ENCODE results near the gene NEGR1.
A peak's percentile ranks its signal among the peaks of the same experiment; 100 is the strongest.

Gene NEGR1

GRCh38 chr1:71473331-71473730 lies 809.0 kb downstream of the NEGR1 start:
- TF ChIP-seq CTCF (conservative IDR thresholded peaks at IDR 0.05; ENCODE audit: low read depth, low read length): no peak
- DNase-seq (ENCODE audit: low read depth): no peak
- H3K4me3 ChIP-seq (ENCODE audit: low read depth, low read length): no peak overlapping the region

GRCh38 chr1:71465093-71465492 lies 817.2 kb downstream of the NEGR1 start:
- DNase-seq (ENCODE audit: low read depth): no peak
- TF ChIP-seq CTCF (conservative IDR thresholded peaks at IDR 0.05; ENCODE audit: low read depth, low read length): no peak
- H3K4me3 ChIP-seq (ENCODE audit: low read depth, low read length): no peak overlapping the region

GRCh38 chr1:71464016-71464415 lies 818.3 kb downstream of the NEGR1 start:
- TF ChIP-seq CTCF (conservative IDR thresholded peaks at IDR 0.05; ENCODE audit: low read depth, low read length): no peak
- H3K4me3 ChIP-seq (ENCODE audit: low read depth, low read length): no peak overlapping the region
- DNase-seq (ENCODE audit: low read depth): no peak

- DNase-seq (ENCODE audit: low read depth): peak; percentile 0
- no peak overlapping the region for H3K4me3 ChIP-seq (ENCODE audit: low read depth, low read length)
- TF ChIP-seq CTCF (conservative IDR thresholded peaks at IDR 0.05; ENCODE audit: low read depth, low read length): no peak
Measured at GRCh38 chr1:71463144-71463543, 819.2 kb downstream of the NEGR1 start.

GRCh38 chr1:71462247-71462646 lies 820.1 kb downstream of the NEGR1 start:
- TF ChIP-seq CTCF (conservative IDR thresholded peaks at IDR 0.05; ENCODE audit: low read depth, low read length): no peak
- DNase-seq (ENCODE audit: low read depth): no peak
- no peak overlapping the region for H3K4me3 ChIP-seq (ENCODE audit: low read depth, low read length)

GRCh38 chr1:71461416-71461815 lies 820.9 kb downstream of the NEGR1 start:
- DNase-seq (ENCODE audit: low read depth): no peak
- no peak for TF ChIP-seq CTCF (conservative IDR thresholded peaks at IDR 0.05; ENCODE audit: low read depth, low read length)
- H3K4me3 ChIP-seq (ENCODE audit: low read depth, low read length): no peak overlapping the region

- H3K4me3 ChIP-seq (ENCODE audit: low read depth, low read length): no peak overlapping the region
- TF ChIP-seq CTCF (conservative IDR thresholded peaks at IDR 0.05; ENCODE audit: low read depth, low read length): no peak
- no peak for DNase-seq (ENCODE audit: low read depth)
Measured at GRCh38 chr1:71448444-71448843, 833.9 kb downstream of the NEGR1 start.

All from choroid plexus epithelial cell (primary cell).